Chondrocyte (in vitro differentiated cells): ENCODE measurements around the gene WWOX. TPM values are rescaled to one million over a fixed set of nuclear protein-coding genes. Genes with fewer than 3 reads are reported as not detected.

Experiments used
- DNase-seq: peaks from one replicate; pipeline ENCODE4 v3.0.0; 2021; ENCODE audit warnings: mixed read lengths, low spot score
- H3K27ac Mint-ChIP-seq: one replicate; pipeline ENCODE4 v1.8.0; 2021; ENCODE audit warnings: mild to moderate bottlenecking, moderate library complexity, mixed read lengths; ENCODE audit not compliant: unreplicated experiment
- H3K27me3 Mint-ChIP-seq: 2 replicates; pipeline ENCODE4 v1.8.0; 2021; ENCODE audit warnings: low read depth, mixed read lengths
- H3K36me3 Mint-ChIP-seq: 2 replicates; pipeline ENCODE4 v1.8.0; 2021; ENCODE audit warnings: low read depth, mixed read lengths
- H3K4me1 Mint-ChIP-seq: 2 replicates; pipeline ENCODE4 v1.8.0; 2021; ENCODE audit warnings: low read depth, mild to moderate bottlenecking, mixed read lengths
- H3K4me3 Mint-ChIP-seq: one replicate; pipeline ENCODE4 v1.8.0; 2021; ENCODE audit warnings: mild to moderate bottlenecking, moderate library complexity, mixed read lengths; ENCODE audit not compliant: unreplicated experiment
- H3K9me3 Mint-ChIP-seq: 2 replicates; pipeline ENCODE4 v1.8.0; 2021; ENCODE audit warnings: low read depth, mixed read lengths
- CTCF ChIP-seq: fragments of 200-600 bp; sonication (generic); IDR thresholded peaks from 2 replicates; pipeline ENCODE4 v1.5.0; 2021; ENCODE audit warnings: antibody characterized with exemption, mild to moderate bottlenecking, moderate library complexity
- total RNA-seq: library from RNA; stranded (reverse); gene quantifications from 3 replicates; pipeline ENCODE4 v1.2.1, GENCODE V29; 2021

Gene WWOX
- total RNA-seq, 1 donor from 2014 or later, result 12.1 TPM

GRCh38 chr16:78147911-78148401, 48.5 kb downstream of the WWOX start:
- H3K27me3 Mint-ChIP-seq, result no peaks in the 10 kb centered on the region

DNA sequence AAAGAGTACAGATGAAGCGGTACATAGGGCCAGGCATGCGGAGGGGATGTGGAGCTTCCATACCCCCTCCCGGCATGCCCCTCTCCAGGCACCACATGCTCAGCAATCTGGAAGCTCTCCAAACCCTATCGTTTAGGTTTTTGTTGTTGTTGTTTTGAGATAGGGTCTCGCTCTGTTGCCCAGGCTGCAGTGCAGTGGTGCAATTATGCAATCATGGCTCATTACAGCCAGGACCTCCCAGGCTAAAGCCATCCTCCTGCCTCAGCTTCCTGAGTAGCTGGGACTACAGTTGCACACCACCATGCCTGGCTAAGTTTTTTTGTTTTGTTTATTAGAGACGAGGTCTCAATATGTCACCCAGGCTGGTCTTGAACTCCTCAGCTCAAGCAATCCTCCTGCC, 50.8 kb downstream of the WWOX start:
- Mint-ChIP-seq H3K27ac (no peak overlapping the region), H3K4me1 (peaks cover 12% of the 10 kb centered on the region), H3K9me3 (no peaks in the 10 kb centered on the region), H3K4me3 (no peak overlapping the region), H3K36me3 (peaks cover 2% of the 10 kb centered on the region), H3K27me3 (no peaks in the 10 kb centered on the region)
- no peak for TF ChIP-seq CTCF
- no peak for DNase-seq

More at GRCh38 chr16:78147911-78148401, 48.5 kb downstream of the WWOX start:
- Mint-ChIP-seq H3K36me3 (peaks cover 2% of the 10 kb centered on the region), H3K4me1 (peaks cover 22% of the 10 kb centered on the region), H3K9me3 (no peaks in the 10 kb centered on the region), H3K4me3 (no peak overlapping the region), H3K27ac (peak overlapping the region; percentile 62)
- TF ChIP-seq CTCF, result no peak
- DNase-seq, result no peak

DNA sequence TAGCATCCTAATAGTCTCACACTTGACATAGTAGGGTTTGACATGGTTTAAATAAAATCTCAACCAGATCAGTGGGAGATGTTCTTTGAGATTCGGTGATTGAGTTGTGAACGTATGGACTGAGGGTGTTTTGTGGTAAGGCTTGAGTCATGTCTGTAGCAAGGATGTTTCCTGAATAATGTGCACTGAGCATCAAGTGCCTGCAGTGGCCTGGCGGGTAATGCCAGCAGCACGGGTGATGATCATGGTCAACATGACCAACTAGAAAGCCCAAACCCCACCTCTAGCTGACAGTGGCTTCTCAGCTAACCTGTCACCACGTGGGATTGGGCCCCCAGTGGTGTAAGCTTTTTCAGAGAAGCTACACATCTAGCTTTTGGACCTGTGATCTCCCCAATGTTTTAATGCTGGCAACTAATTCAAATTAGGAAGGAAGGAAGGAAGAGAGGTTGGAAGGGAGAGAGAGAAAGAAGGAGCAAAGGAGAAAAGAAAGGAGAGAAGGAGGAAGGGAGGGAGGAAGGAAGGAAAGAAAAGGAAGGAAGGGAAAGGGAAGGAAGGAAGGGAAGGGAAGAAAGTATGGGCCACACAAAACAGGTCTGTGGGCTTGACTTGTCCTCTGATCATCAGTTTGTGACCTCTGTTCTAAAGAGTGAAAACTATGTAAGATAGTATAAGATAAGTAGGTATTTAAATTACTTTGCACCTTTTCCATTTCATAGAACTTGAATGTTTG, 55.4 kb downstream of the WWOX start:
- Mint-ChIP-seq H3K27me3 (no peaks in the 10 kb centered on the region), H3K9me3 (peaks cover 6% of the 10 kb centered on the region), H3K36me3 (peaks cover 2% of the 10 kb centered on the region), H3K27ac (no peak overlapping the region), H3K4me1 (no peaks in the 10 kb centered on the region), H3K4me3 (no peak overlapping the region)
- DNase-seq, result no peak
- TF ChIP-seq CTCF, result no peak

- H3K27me3 Mint-ChIP-seq, result no peaks in the 10 kb centered on the region
- peaks cover 10% of the 10 kb centered on the region for H3K9me3 Mint-ChIP-seq
- H3K27ac Mint-ChIP-seq, result no peak overlapping the region
- no peak overlapping the region for H3K4me3 Mint-ChIP-seq
- no peak for DNase-seq
- peaks cover 2% of the 10 kb centered on the region for H3K36me3 Mint-ChIP-seq
- no peaks in the 10 kb centered on the region for H3K4me1 Mint-ChIP-seq
- TF ChIP-seq CTCF, result no peak
Measured at GRCh38 chr16:78155791-78156345, 56.4 kb downstream of the WWOX start.

GRCh38 chr16:78161023-78161729, 61.7 kb downstream of the WWOX start:
- no peak for TF ChIP-seq CTCF
- DNase-seq, result no peak
- H3K9me3 Mint-ChIP-seq, result peaks cover 16% of the 10 kb centered on the region
- H3K4me1 Mint-ChIP-seq, result peaks cover 8% of the 10 kb centered on the region
- H3K4me3 Mint-ChIP-seq, result no peak overlapping the region
- peaks cover 4% of the 10 kb centered on the region for H3K36me3 Mint-ChIP-seq
- H3K27ac Mint-ChIP-seq, result no peak overlapping the region
- no peaks in the 10 kb centered on the region for H3K27me3 Mint-ChIP-seq
